ENCODE measurements around the gene COLEC12.
A peak's percentile ranks its signal among the peaks of the same experiment; 100 is the strongest.

The COLEC12 gene

GRCh38 chr18:267688-268552 lies 232.6 kb downstream of the COLEC12 start, which contains the start of gene THOC1:
Gene THOC1, minus strand, starts transcription at chr18:268047. Its CDS starts 28 bp downstream, at chr18:268019.
- DNase-seq = peak; percentile 70

GRCh38 chr18:267380-267687 lies 233.2 kb downstream of the COLEC12 start:
- peak; percentile 10 for DNase-seq

All from NCI-H748 treated with DMSO at 0.1 percent for 48 hours (cell line).